B cell (primary cell): Measurements from ENCODE around the gene AOC3.

Experiments
- CTCF ChIP-seq: fragments of 200-600 bp; IDR thresholded peaks from one replicate; pipeline ENCODE4 v1.8.0; 2022; ENCODE audit warnings: antibody characterized with exemption, mild to moderate bottlenecking
- EZH2 ChIP-seq: IDR thresholded peaks from 2 replicates; pipeline ENCODE4 v1.6.1; 2012; ENCODE audit warnings: borderline replicate concordance, low read depth, mild to moderate bottlenecking, moderate library complexity, low read length; ENCODE audit not compliant: insufficient read depth, poor library complexity, severe bottlenecking

GRCh38 chr17:42900460-42901331 lies 49.7 kb downstream of the AOC3 start, which contains the start of gene G6PC1:
- TF ChIP-seq CTCF (no peak), EZH2 (no peak)
